Measurements from ENCODE around the gene SRD5A3.

DNA sequence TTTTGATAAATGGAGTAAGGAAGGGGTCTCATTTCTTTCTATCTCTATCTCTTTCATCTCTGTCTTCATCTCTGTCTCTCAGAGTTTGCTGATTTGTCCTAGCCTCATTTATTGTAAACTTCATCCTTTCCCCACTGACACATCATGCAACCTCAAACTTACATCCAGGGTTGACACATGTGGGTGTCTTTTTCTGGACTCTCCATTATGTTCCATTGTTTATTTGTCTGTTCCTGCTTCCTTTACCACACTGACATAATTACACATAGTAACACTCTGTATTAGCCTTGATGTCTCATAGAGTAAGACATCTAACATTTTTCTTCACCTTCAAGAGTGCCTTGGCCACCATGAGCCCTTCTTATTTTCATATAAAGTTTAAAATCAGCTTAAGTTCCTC, 8.1 kb upstream of the SRD5A3 start:
- no peak for TF ChIP-seq POLR2A (IDR thresholded peaks at IDR 0.05)
- TF ChIP-seq, protein P1, sequence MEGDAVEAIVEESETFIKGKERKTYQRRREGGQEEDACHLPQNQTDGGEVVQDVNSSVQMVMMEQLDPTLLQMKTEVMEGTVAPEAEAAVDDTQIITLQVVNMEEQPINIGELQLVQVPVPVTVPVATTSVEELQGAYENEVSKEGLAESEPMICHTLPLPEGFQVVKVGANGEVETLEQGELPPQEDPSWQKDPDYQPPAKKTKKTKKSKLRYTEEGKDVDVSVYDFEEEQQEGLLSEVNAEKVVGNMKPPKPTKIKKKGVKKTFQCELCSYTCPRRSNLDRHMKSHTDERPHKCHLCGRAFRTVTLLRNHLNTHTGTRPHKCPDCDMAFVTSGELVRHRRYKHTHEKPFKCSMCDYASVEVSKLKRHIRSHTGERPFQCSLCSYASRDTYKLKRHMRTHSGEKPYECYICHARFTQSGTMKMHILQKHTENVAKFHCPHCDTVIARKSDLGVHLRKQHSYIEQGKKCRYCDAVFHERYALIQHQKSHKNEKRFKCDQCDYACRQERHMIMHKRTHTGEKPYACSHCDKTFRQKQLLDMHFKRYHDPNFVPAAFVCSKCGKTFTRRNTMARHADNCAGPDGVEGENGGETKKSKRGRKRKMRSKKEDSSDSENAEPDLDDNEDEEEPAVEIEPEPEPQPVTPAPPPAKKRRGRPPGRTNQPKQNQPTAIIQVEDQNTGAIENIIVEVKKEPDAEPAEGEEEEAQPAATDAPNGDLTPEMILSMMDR (IDR thresholded peaks at IDR 0.05), result no peak

Measured in suprapubic skin (tissue), 3 donors.